Endothelial cell of umbilical vein (primary cell): ENCODE data around the gene TRMT1. TPM values are rescaled to one million over a fixed set of nuclear protein-coding genes. Genes with fewer than 3 reads are reported as not detected.

Source experiments
- BruUV-seq: library from RNA; stranded (reverse); fragments of 400-500 nt; replicated peaks from 2 replicates; lab custom pipeline; 2021; lab: Mats Ljungman, UMichigan
- CTCF ChIA-PET: fragments of 300-600, 350-600 bp; sonication (Branson Sonifier 250); formaldehyde crosslinking; loops from one replicate; lab custom pipeline; 2021; ENCODE audit warnings: antibody characterized with exemption, inconsistent platforms; lab: Charles Lee
- POLR2A ChIA-PET: fragments of 300-600, 350-600 bp; sonication (Branson Sonifier 250); formaldehyde crosslinking; loops from one replicate; lab custom pipeline; 2021; ENCODE audit warnings: antibody characterized with exemption, inconsistent platforms; lab: Charles Lee
- DNase-seq: peaks from one replicate; pipeline ENCODE4 v3.0.0-alpha.2; 2011; ENCODE audit warnings: low read depth, low spot score
- FAIRE-seq: peaks from 2 replicates; lab custom pipeline; 2011; peaks lifted over from hg19 to GRCh38; lab: Jason Lieb, UNC
- H2AFZ ChIP-seq: 2 replicates; pipeline ENCODE4 v1.6.0; 2012; ENCODE audit warnings: low read depth, low read length, control low read depth, inconsistent platforms
- H3K27ac ChIP-seq: 2 replicates; pipeline ENCODE4 v1.5.1; 2011; ENCODE audit warnings: low read depth, mild to moderate bottlenecking, control low read depth, low read length, moderate library complexity; ENCODE audit not compliant: insufficient read depth
- H3K27me3 ChIP-seq, 2 experiments: 2 replicates each; pipeline versions ENCODE4 v1.6.0 to v1.6.1; 2011; ENCODE audit warnings: low read length in 2 of 2, mixed read lengths in 1 of 2; ENCODE audit not compliant: control insufficient read depth in 2 of 2, insufficient read depth in 2 of 2
- H3K36me3 ChIP-seq, 2 experiments: 2 replicates in 1 of 2; 3 replicates in 1 of 2; pipeline ENCODE4 v1.5.1; 2011; ENCODE audit warnings: low read length in 2 of 2, mild to moderate bottlenecking in 1 of 2, moderate library complexity in 1 of 2; ENCODE audit not compliant: control insufficient read depth in 2 of 2, insufficient read depth in 2 of 2; ENCODE audit errors: extremely low read depth in 1 of 2
- H3K4me1 ChIP-seq: 3 replicates; pipeline ENCODE4 v1.5.1; 2011; ENCODE audit warnings: mild to moderate bottlenecking, low read length; ENCODE audit not compliant: control insufficient read depth, insufficient read depth; ENCODE audit errors: extremely low read depth
- H3K4me2 ChIP-seq: 2 replicates; pipeline ENCODE4 v1.6.1; 2011; ENCODE audit warnings: low read length, control low read depth, mixed read lengths; ENCODE audit not compliant: insufficient read depth
- H3K4me3 ChIP-seq, 3 experiments: fragments of 200-600 bp in 1 of 3; sonication (generic), shearing (Covaris generic) in 1 of 3; replicated peaks in 1 of 3; 2 replicates each; pipeline ENCODE4 v1.5.1; 2011 to 2016; ENCODE audit warnings: control low read depth in 3 of 3, low read length in 3 of 3, mild to moderate bottlenecking in 2 of 3, inconsistent platforms in 1 of 3, low read depth in 1 of 3, moderate library complexity in 1 of 3; ENCODE audit not compliant: insufficient read depth in 1 of 3
- H3K79me2 ChIP-seq: 2 replicates; pipeline ENCODE4 v1.6.0; 2012; ENCODE audit warnings: low read length, inconsistent platforms; ENCODE audit not compliant: control insufficient read depth, insufficient read depth
- H3K9ac ChIP-seq: replicated peaks from 2 replicates; pipeline ENCODE3; 2011; ENCODE audit warnings: low read length, control low read depth; ENCODE audit not compliant: insufficient read depth; ENCODE audit errors: extremely low read depth
- H3K9me1 ChIP-seq: replicated peaks from 3 replicates; pipeline ENCODE4 v1.6.0; 2011; ENCODE audit warnings: mild to moderate bottlenecking, low read length; ENCODE audit not compliant: control insufficient read depth, insufficient read depth; ENCODE audit errors: extremely low read depth
- H3K9me3 ChIP-seq: replicated peaks from 2 replicates; pipeline ENCODE4 v1.5.1; 2012; ENCODE audit warnings: low read length, inconsistent platforms; ENCODE audit not compliant: control insufficient read depth, insufficient read depth
- H4K20me1 ChIP-seq: replicated peaks from 2 replicates; pipeline ENCODE3; 2011; ENCODE audit warnings: mild to moderate bottlenecking, low read length; ENCODE audit not compliant: control insufficient read depth, insufficient read depth; ENCODE audit errors: extremely low read depth
- EZH2 ChIP-seq: IDR thresholded peaks from 2 replicates; pipeline ENCODE4 v1.6.1; 2012; ENCODE audit warnings: borderline replicate concordance, low read depth, mild to moderate bottlenecking, moderate library complexity, low read length, inconsistent platforms; ENCODE audit not compliant: severe bottlenecking
- FOS ChIP-seq: IDR thresholded peaks from 2 replicates; pipeline ENCODE4 v1.6.1; 2011; ENCODE audit warnings: mild to moderate bottlenecking, low read length, moderate library complexity, borderline replicate concordance; ENCODE audit not compliant: insufficient read depth
- GATA2 ChIP-seq: IDR thresholded peaks from 2 replicates; pipeline ENCODE4 v1.7.0; 2011; ENCODE audit warnings: low read depth, mild to moderate bottlenecking, moderate library complexity, mixed read lengths, low read length; ENCODE audit not compliant: insufficient read length, insufficient read depth
- JUN ChIP-seq: IDR thresholded peaks from 2 replicates; pipeline ENCODE4 v1.6.1; 2011; ENCODE audit warnings: borderline replicate concordance, low read depth; ENCODE audit not compliant: insufficient read length, insufficient read depth
- MAX ChIP-seq: IDR thresholded peaks from 2 replicates; pipeline ENCODE4 v1.6.1; 2011; ENCODE audit not compliant: insufficient read depth, insufficient read length
- MYC ChIP-seq: IDR thresholded peaks from one replicate; pipeline ENCODE4 v1.6.1; 2011; ENCODE audit warnings: mild to moderate bottlenecking, low read depth, low read length
- POLR2A ChIP-seq: IDR thresholded peaks from 2 replicates; pipeline ENCODE4 v1.6.1; 2012; ENCODE audit warnings: low read depth, mild to moderate bottlenecking, control low read depth, low read length
- POLR2AphosphoS5 ChIP-seq: IDR thresholded peaks from 2 replicates; pipeline ENCODE4 v1.6.1; 2012; ENCODE audit warnings: low read depth, mild to moderate bottlenecking, control low read depth, low read length, moderate library complexity; ENCODE audit not compliant: insufficient read depth
- dilution Hi-C: fragments of 300-500 bp; cut with MboI; formaldehyde crosslinking; loops from one replicate; pipeline ENCODE4 v1.15.0; 2019; ENCODE audit warnings: low sequenced_read_pairs; ENCODE audit not compliant: extremely low pct_ligation_motif_present
- intact Hi-C: fragments of 100-400 bp; cut with micrococcal nuclease; formaldehyde crosslinking; loops from one replicate; pipeline ENCODE4 v1.10.0; 2022
- polyA plus RNA-seq, 4 experiments: library from polyadenylated mRNA; depleted of rRNA in 3 of 4; stranded (reverse) in 3 of 4; unstranded in 1 of 4; fragments of >200 nt; gene quantifications; 2 replicates each; pipeline versions ENCODE4 v1.2.1 to v1.2.3, GENCODE V29; 2011 to 2012; ENCODE audit warnings: missing spikeins in 1 of 4
- total RNA-seq: library from RNA; stranded (reverse); gene quantifications from 2 replicates; pipeline ENCODE4 v1.2.3, GENCODE V29; 2021

TRMT1 gene
- total and polyA plus RNA-seq, 2 donors (not counting 3 experiments of a cell fraction or from before 2014, with no cell fraction given), result 46.3 to 53.0 TPM

- intact Hi-C loops, result loop anchor here (5.0 kb wide), 2 partner anchors 40 to 60 kb away; no protein-coding TSS in a partner anchor
Observed at GRCh38 chr19:13092158-13092543, 24.4 kb downstream of the TRMT1 start.

GRCh38 chr19:13091400-13092157, 25.0 kb downstream of the TRMT1 start:
- peaks cover 31% of the 10 kb centered on the region for H3K4me1 ChIP-seq

More at GRCh38 chr19:13092158-13092543, 24.4 kb downstream of the TRMT1 start:
- DNase-seq, result no peak
- Histone ChIP-seq H3K79me2 (no peaks in the 10 kb centered on the region), H3K9me3 (no peaks in the 10 kb centered on the region), H3K4me2 (no peak overlapping the region), H3K4me1 (peaks cover 31% of the 10 kb centered on the region), H4K20me1 (no peaks in the 10 kb centered on the region), H3K4me3 (no peak overlapping the region), H2AFZ (no peak overlapping the region), H3K27ac (no peak overlapping the region), H3K9ac (peak overlapping the region; percentile 22), H3K9me1 (no peaks in the 10 kb centered on the region), H3K27me3 (no peaks in the 10 kb centered on the region), H3K36me3 (no peaks in the 10 kb centered on the region)
- ChIA-PET CTCF (interaction anchor here (1.9 to 8.5 kb wide), 4 partner anchors 31 to 127 kb away, joined by 8 to 543 read pairs (median 63); no protein-coding TSS in a partner anchor), POLR2A (no interaction called here)
- no peak for TF ChIP-seq MAX
- no peak for TF ChIP-seq POLR2AphosphoS5
- TF ChIP-seq EZH2, result no peak
- TF ChIP-seq POLR2A, result no peak
- TF ChIP-seq FOS, result no peak
- FAIRE-seq, result no peak
- BruUV-seq, result no TSS peak
- dilution Hi-C loops, result no loop called here

More at GRCh38 chr19:13091400-13092157, 25.0 kb downstream of the TRMT1 start:
- BruUV-seq, result no TSS peak
- Histone ChIP-seq H3K4me3 (no peak overlapping the region), H3K79me2 (no peaks in the 10 kb centered on the region), H3K27ac (peak overlapping the region; percentile 28), H3K9me1 (no peaks in the 10 kb centered on the region), H3K9me3 (no peaks in the 10 kb centered on the region), H2AFZ (peak overlapping the region; percentile 29), H3K9ac (peak overlapping the region; percentile 22), H4K20me1 (no peaks in the 10 kb centered on the region), H3K4me2 (no peak overlapping the region), H3K27me3 (no peaks in the 10 kb centered on the region), H3K36me3 (no peaks in the 10 kb centered on the region)
- CTCF ChIA-PET, result interaction anchor here (0.6 to 8.5 kb wide), 8 partner anchors 10 to 126 kb away, joined by 3 to 543 read pairs (median 8); no protein-coding TSS in a partner anchor
- TF ChIP-seq POLR2AphosphoS5, result peak; percentile 22
- TF ChIP-seq POLR2A, result no peak
- no peak for TF ChIP-seq JUN
- no peak for TF ChIP-seq GATA2
- TF ChIP-seq EZH2, result no peak
- TF ChIP-seq MAX, result no peak
- no peak for TF ChIP-seq MYC
- intact Hi-C loops (loop anchor here (5.0 kb wide), 2 partner anchors 39 to 59 kb away; no protein-coding TSS in a partner anchor), dilution Hi-C loops (no loop called here)
- no peak for FAIRE-seq
- peak; percentile 93 for DNase-seq
- POLR2A ChIA-PET, result interaction anchor here (0.7 kb wide), 1 partner anchor 126 kb away, joined by 3 read pairs; no protein-coding TSS in a partner anchor
